Testis (tissue), 3 donors: ENCODE results near the gene CRAT. TPM values are rescaled to one million over a fixed set of nuclear protein-coding genes. Genes with fewer than 3 reads are reported as not detected.

ENCODE experiments used
- DNase-seq: peaks from one replicate; pipeline ENCODE4 v3.0.0-alpha.2; 2019
- H3K27ac ChIP-seq, 2 donors: fragments of 200-600 bp; sonication (generic); one replicate each; pipeline ENCODE4 v1.5.1; 2019
- H3K27me3 ChIP-seq: fragments of 200-600 bp; sonication (generic); one replicate; pipeline ENCODE4 v1.5.1; 2019
- H3K36me3 ChIP-seq: fragments of 200-600 bp; sonication (generic); one replicate; pipeline ENCODE4 v1.5.1; 2017; ENCODE audit warnings: low read depth; ENCODE audit errors: missing control alignments
- H3K4me1 ChIP-seq: fragments of 200-600 bp; sonication (generic); one replicate; pipeline ENCODE4 v1.5.1; 2019
- H3K4me3 ChIP-seq, 2 donors: fragments of 200-600 bp; sonication (generic); one replicate each; pipeline ENCODE4 v1.5.1; 2017 to 2019
- H3K9me3 ChIP-seq: fragments of 200-600 bp; sonication (generic); one replicate; pipeline ENCODE4 v1.5.1; 2017
- CTCF ChIP-seq, 3 experiments: fragments of 450-650 bp in 2 of 3; fragments of 200-600 bp in 1 of 3; sonication (generic) in 1 of 3; IDR thresholded peaks; one replicate each; pipeline ENCODE4 v1.5.1; 2016 to 2019; ENCODE audit warnings: antibody characterized with exemption in 3 of 3, mild to moderate bottlenecking in 2 of 3, moderate library complexity in 1 of 3
- POLR2A ChIP-seq: fragments of 450-650 bp; IDR thresholded peaks from one replicate; pipeline ENCODE4 v1.6.1; 2017; ENCODE audit warnings: antibody characterized with exemption, mild to moderate bottlenecking, moderate library complexity
- WGBS, 2 donors: methylation state at CpG; one replicate each; pipeline ENCODE4 v1.1.5; 2018; 5-methylcytosine and 5-hydroxymethylcytosine counted together
- intact Hi-C: fragments of 100-400 bp; cut with DNase I; formaldehyde crosslinking; loops from one replicate; pipeline ENCODE4 v1.15.1; 2023; ENCODE audit warnings: low total_unique reads
- polyA plus RNA-seq: library from polyadenylated mRNA; stranded (reverse); fragments of 350-450 nt; fragmentation: Illumina TruSeq; extraction: RNeasy Lipid Tissue Mini Kit (QIAGEN cat#74804); gene quantifications from one replicate; pipeline ENCODE4 v1.2.3, GENCODE V29; 2014; ENCODE audit warnings: low read depth, low replicate concordance; ENCODE audit not compliant: insufficient read depth
- total RNA-seq, 2 donors: library from RNA; depleted of rRNA; stranded (reverse); fragments of >200 nt; gene quantifications; one replicate each; pipeline ENCODE4 v1.2.3, GENCODE V29; 2016

The CRAT gene
- total and polyA plus RNA-seq, 3 donors from 2014 or later = 188 to 451 (median 272) TPM

GRCh38 chr9:129058965-129059795 is 51.4 kb downstream of the CRAT start:
- Histone ChIP-seq H3K27ac (no peak overlapping the region), H3K27me3 (no peaks in the 10 kb centered on the region), H3K4me3 (no peak overlapping the region), H3K9me3 (no peaks in the 10 kb centered on the region), H3K4me1 (no peaks in the 10 kb centered on the region), H3K36me3 (no peaks in the 10 kb centered on the region)
- intact Hi-C loops = no loop called here
- DNase-seq = no peak
- 75 to 86% methylated on average over 9 to 21 of the region's 21 CpGs for WGBS, 2 donors
- TF ChIP-seq CTCF (IDR thresholded peaks at IDR 0.05) = no peak
- TF ChIP-seq POLR2A = no peak

- intact Hi-C loops = no loop called here
- DNase-seq = no peak
- 82 to 84% methylated on average over 5 of the region's 5 CpGs for WGBS, 2 donors
- Histone ChIP-seq H3K27me3 (no peaks in the 10 kb centered on the region), H3K9me3 (no peaks in the 10 kb centered on the region), H3K27ac (no peak overlapping the region), H3K36me3 (no peaks in the 10 kb centered on the region), H3K4me1 (no peaks in the 10 kb centered on the region), H3K4me3 (no peak overlapping the region)
- TF ChIP-seq POLR2A (no peak), CTCF (IDR thresholded peaks at IDR 0.05) (no peak)
Measured at GRCh38 chr9:129054163-129054851, 56.3 kb downstream of the CRAT start.

DNA sequence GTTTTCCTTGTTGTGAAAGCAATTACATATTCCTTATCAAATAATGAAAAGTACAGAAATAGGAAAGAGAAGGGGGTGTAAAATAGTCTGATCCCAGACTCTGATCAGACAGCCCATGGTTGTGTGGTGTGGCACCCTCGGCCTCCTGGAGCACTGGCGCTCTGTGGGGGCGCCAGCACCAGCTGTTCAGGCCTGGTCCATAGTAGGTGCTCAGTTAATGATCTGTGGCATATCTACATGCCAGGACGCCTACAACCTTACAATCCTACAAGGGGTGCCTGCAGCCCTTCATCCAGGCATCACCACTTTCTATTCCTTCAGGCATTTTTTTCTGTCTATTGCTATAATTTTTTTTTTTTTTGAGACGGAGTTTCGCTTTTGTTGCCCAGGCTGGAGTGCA is 57.6 kb downstream of the CRAT start:
- Histone ChIP-seq H3K4me3 (no peak overlapping the region), H3K4me1 (no peaks in the 10 kb centered on the region), H3K27ac (no peak overlapping the region), H3K9me3 (no peaks in the 10 kb centered on the region), H3K36me3 (no peaks in the 10 kb centered on the region), H3K27me3 (no peaks in the 10 kb centered on the region)
- no peak for TF ChIP-seq POLR2A
- no peak for TF ChIP-seq CTCF (IDR thresholded peaks at IDR 0.05)
- intact Hi-C loops = no loop called here
- 86 to 89% methylated on average over 6 of the region's 6 CpGs for WGBS, 2 donors
- no peak for DNase-seq

GRCh38 chr9:129052592-129052991 is 58.0 kb downstream of the CRAT start:
- 64 to 73% methylated on average over 8 of the region's 8 CpGs for WGBS, 2 donors
- peak; percentile 28 for DNase-seq
- intact Hi-C loops = no loop called here
- no peaks in the 10 kb centered on the region for H3K4me1 ChIP-seq
- H3K9me3 ChIP-seq = no peaks in the 10 kb centered on the region
- H3K27ac ChIP-seq = no peak overlapping the region
- no peaks in the 10 kb centered on the region for H3K27me3 ChIP-seq
- no peaks in the 10 kb centered on the region for H3K36me3 ChIP-seq
- no peak overlapping the region for H3K4me3 ChIP-seq
- no peak for TF ChIP-seq CTCF (IDR thresholded peaks at IDR 0.05)
- no peak for TF ChIP-seq POLR2A

Other genes with a start within 250 kb of the CRAT start
- 10 to 100 TPM; 14.0 to 18.0 TPM for gene KYAT1, start 228.8 kb downstream of the CRAT start, total RNA-seq
- gene KYAT1, start 228.8 kb downstream of the CRAT start, polyA plus RNA-seq = 11.6 TPM
- gene LRRC8A, start 228.7 kb downstream of the CRAT start, total RNA-seq = 10 to 100 TPM; 54.3 to 61.3 TPM
- gene LRRC8A, start 228.7 kb downstream of the CRAT start, polyA plus RNA-seq = 30.9 TPM
- gene PHYHD1, start 189.8 kb downstream of the CRAT start, total RNA-seq = 10 to 100 TPM; 10.9 to 18.5 TPM
- gene PHYHD1, start 189.8 kb downstream of the CRAT start, polyA plus RNA-seq = 15.1 TPM
- gene DOLK, start 163.2 kb downstream of the CRAT start, total RNA-seq = 10 to 100 TPM; 26.4 to 29.4 TPM
- gene DOLK, start 163.2 kb downstream of the CRAT start, polyA plus RNA-seq = 36.9 TPM
- gene NUP188, start 163.1 kb downstream of the CRAT start, total RNA-seq = 100 to 1,000 TPM; 165 to 184 TPM
- 241 TPM for gene NUP188, start 163.1 kb downstream of the CRAT start, polyA plus RNA-seq
- gene SH3GLB2, start 82.5 kb downstream of the CRAT start, total RNA-seq = 10 to 100 TPM; 88.8 to 92.2 TPM
- gene SH3GLB2, start 82.5 kb downstream of the CRAT start, polyA plus RNA-seq = 62.3 TPM
- gene MIGA2, start 74.2 kb downstream of the CRAT start, total RNA-seq = 10 to 100 TPM; 42.0 to 42.7 TPM
- 22.9 TPM for gene MIGA2, start 74.2 kb downstream of the CRAT start, polyA plus RNA-seq
- 10 to 100 TPM; 14.0 to 14.4 TPM for gene DOLPP1, start 29.7 kb downstream of the CRAT start, total RNA-seq
- gene DOLPP1, start 29.7 kb downstream of the CRAT start, polyA plus RNA-seq = 17.9 TPM
- 100 to 1,000 TPM; 163 to 177 TPM for gene PTPA, start 622 bp upstream of the CRAT start, total RNA-seq
- 268 TPM for gene PTPA, start 622 bp upstream of the CRAT start, polyA plus RNA-seq
- gene IER5L, start 67.5 kb upstream of the CRAT start, total RNA-seq = 10 to 100 TPM; 12.6 to 25.4 TPM
- gene IER5L, start 67.5 kb upstream of the CRAT start, polyA plus RNA-seq = 4.8 TPM